Measurements from ENCODE around the gene SOBP.

DNA sequence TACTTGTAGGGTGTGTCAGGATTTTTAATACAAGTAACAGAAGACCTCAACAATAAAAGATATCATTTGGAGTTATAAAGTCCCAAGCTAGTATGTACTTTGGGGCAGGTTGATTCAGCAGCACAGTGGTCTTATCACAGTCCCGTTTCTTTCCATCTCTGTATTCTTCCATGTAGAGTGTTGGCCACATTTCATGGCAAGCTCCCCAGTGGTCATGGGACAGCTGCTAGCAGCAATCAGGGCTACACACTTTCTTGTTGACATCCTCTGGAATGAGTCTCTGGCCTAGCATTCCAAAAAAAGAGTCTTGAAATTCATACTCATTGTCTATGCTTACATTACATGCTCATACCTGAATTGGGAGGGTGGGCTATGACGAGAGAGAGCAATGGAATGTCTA, 53.2 kb downstream of the SOBP start:
- TF ChIP-seq, protein P1, sequence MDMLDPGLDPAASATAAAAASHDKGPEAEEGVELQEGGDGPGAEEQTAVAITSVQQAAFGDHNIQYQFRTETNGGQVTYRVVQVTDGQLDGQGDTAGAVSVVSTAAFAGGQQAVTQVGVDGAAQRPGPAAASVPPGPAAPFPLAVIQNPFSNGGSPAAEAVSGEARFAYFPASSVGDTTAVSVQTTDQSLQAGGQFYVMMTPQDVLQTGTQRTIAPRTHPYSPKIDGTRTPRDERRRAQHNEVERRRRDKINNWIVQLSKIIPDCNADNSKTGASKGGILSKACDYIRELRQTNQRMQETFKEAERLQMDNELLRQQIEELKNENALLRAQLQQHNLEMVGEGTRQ (CRISPR knock-in tag; IDR thresholded peaks at IDR 0.05) = no peak
- TF ChIP-seq, protein P2, sequence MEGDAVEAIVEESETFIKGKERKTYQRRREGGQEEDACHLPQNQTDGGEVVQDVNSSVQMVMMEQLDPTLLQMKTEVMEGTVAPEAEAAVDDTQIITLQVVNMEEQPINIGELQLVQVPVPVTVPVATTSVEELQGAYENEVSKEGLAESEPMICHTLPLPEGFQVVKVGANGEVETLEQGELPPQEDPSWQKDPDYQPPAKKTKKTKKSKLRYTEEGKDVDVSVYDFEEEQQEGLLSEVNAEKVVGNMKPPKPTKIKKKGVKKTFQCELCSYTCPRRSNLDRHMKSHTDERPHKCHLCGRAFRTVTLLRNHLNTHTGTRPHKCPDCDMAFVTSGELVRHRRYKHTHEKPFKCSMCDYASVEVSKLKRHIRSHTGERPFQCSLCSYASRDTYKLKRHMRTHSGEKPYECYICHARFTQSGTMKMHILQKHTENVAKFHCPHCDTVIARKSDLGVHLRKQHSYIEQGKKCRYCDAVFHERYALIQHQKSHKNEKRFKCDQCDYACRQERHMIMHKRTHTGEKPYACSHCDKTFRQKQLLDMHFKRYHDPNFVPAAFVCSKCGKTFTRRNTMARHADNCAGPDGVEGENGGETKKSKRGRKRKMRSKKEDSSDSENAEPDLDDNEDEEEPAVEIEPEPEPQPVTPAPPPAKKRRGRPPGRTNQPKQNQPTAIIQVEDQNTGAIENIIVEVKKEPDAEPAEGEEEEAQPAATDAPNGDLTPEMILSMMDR (IDR thresholded peaks at IDR 0.05) = no peak
- TF ChIP-seq SP1 (CRISPR knock-in tag; conservative IDR thresholded peaks at IDR 0.05) (no peak), MYBL2 (CRISPR knock-in tag; IDR thresholded peaks at IDR 0.05) (no peak), ETV6 (CRISPR knock-in tag; IDR thresholded peaks at IDR 0.05) (no peak), SMAD4 (CRISPR knock-in tag; IDR thresholded peaks at IDR 0.05) (no peak)

Measured in WTC11 (cell line).